Duodenal mucosa (tissue), 2 donors: ENCODE data around the gene UTP25.

Experiments used
- H3K27ac ChIP-seq: one replicate; pipeline ENCODE4 v1.7.0; 2013; ENCODE audit warnings: low read depth, low read length
- H3K27me3 ChIP-seq, 2 donors: one replicate each; pipeline ENCODE4 v1.7.0; 2013; ENCODE audit warnings: low read length in 2 of 2, control low read depth in 1 of 2; ENCODE audit not compliant: insufficient read depth in 2 of 2, control insufficient read depth in 1 of 2
- H3K36me3 ChIP-seq, 2 donors: one replicate each; pipeline ENCODE4 v1.7.0; 2013; ENCODE audit warnings: low read length in 2 of 2, control low read depth in 1 of 2; ENCODE audit not compliant: insufficient read depth in 2 of 2, control insufficient read depth in 1 of 2
- H3K4me1 ChIP-seq, 2 donors: one replicate each; pipeline ENCODE4 v1.7.0; 2013; ENCODE audit warnings: low read length in 2 of 2, control low read depth in 1 of 2; ENCODE audit not compliant: insufficient read depth in 2 of 2, control insufficient read depth in 1 of 2
- H3K4me3 ChIP-seq, 2 donors: one replicate each; pipeline ENCODE4 v1.7.0; 2013; ENCODE audit warnings: low read length in 2 of 2, low read depth in 1 of 2
- H3K9ac ChIP-seq, 2 donors: one replicate each; pipeline ENCODE4 v1.7.0; 2013; ENCODE audit warnings: low read length in 2 of 2, low read depth in 1 of 2
- H3K9me3 ChIP-seq, 2 donors: one replicate each; pipeline ENCODE4 v1.7.0; 2013; ENCODE audit warnings: low read length in 2 of 2, control low read depth in 1 of 2; ENCODE audit not compliant: control insufficient read depth in 1 of 2

Gene UTP25

GRCh38 chr1:209838537-209838936 is 10.8 kb downstream of the UTP25 start:
- H3K9me3 ChIP-seq, result no peaks in the 10 kb centered on the region
- no peak overlapping the region for H3K9ac ChIP-seq
- peaks cover 48 to 98% of the 10 kb centered on the region in 2 donors for H3K36me3 ChIP-seq
- H3K4me3 ChIP-seq, result no peak overlapping the region
- no peak overlapping the region for H3K27ac ChIP-seq
- no peaks in the 10 kb centered on the region for H3K4me1 ChIP-seq
- H3K27me3 ChIP-seq, result no peaks in the 10 kb centered on the region

- Histone ChIP-seq H3K27ac (no peak overlapping the region), H3K4me1 (no peaks in the 10 kb centered on the region), H3K9me3 (no peaks in the 10 kb centered on the region), H3K36me3 (peaks cover 39 to 96% of the 10 kb centered on the region in 2 donors), H3K9ac (no peak overlapping the region), H3K27me3 (no peaks in the 10 kb centered on the region), H3K4me3 (no peak overlapping the region)
Measured at GRCh38 chr1:209839875-209840546, 12.2 kb downstream of the UTP25 start.

GRCh38 chr1:209840611-209841010 is 12.8 kb downstream of the UTP25 start:
- H3K27ac ChIP-seq, result no peak overlapping the region

GRCh38 chr1:209844695-209845407 is 17.1 kb downstream of the UTP25 start:
- H3K9ac ChIP-seq, result no peak overlapping the region
- no peaks in the 10 kb centered on the region for H3K27me3 ChIP-seq
- no peak overlapping the region for H3K27ac ChIP-seq
- H3K36me3 ChIP-seq, result peaks cover 19 to 83% of the 10 kb centered on the region in 2 donors
- no peaks in the 10 kb centered on the region for H3K4me1 ChIP-seq
- H3K9me3 ChIP-seq, result no peaks in the 10 kb centered on the region
- H3K4me3 ChIP-seq, result no peak overlapping the region

More at GRCh38 chr1:209840611-209841010, 12.8 kb downstream of the UTP25 start:
- H3K4me1 ChIP-seq, result no peaks in the 10 kb centered on the region
- H3K9ac ChIP-seq, result no peak overlapping the region
- peaks cover 35 to 94% of the 10 kb centered on the region in 2 donors for H3K36me3 ChIP-seq
- H3K27me3 ChIP-seq, result no peaks in the 10 kb centered on the region
- no peaks in the 10 kb centered on the region for H3K9me3 ChIP-seq
- H3K4me3 ChIP-seq, result no peak overlapping the region

- Histone ChIP-seq H3K27me3 (no peaks in the 10 kb centered on the region), H3K9ac (no peak overlapping the region), H3K4me3 (no peak overlapping the region), H3K27ac (no peak overlapping the region), H3K4me1 (no peaks in the 10 kb centered on the region), H3K9me3 (no peaks in the 10 kb centered on the region), H3K36me3 (peaks cover 19 to 83% of the 10 kb centered on the region in 2 donors)
Measured at GRCh38 chr1:209845408-209845725, 17.6 kb downstream of the UTP25 start.

GRCh38 chr1:209849388-209849787 is 21.6 kb downstream of the UTP25 start:
- Histone ChIP-seq H3K27me3 (no peaks in the 10 kb centered on the region), H3K27ac (no peak overlapping the region), H3K4me3 (no peak overlapping the region), H3K36me3 (peaks cover 26 to 78% of the 10 kb centered on the region in 2 donors), H3K9me3 (no peaks in the 10 kb centered on the region), H3K4me1 (no peaks in the 10 kb centered on the region), H3K9ac (no peak overlapping the region)

- no peaks in the 10 kb centered on the region for H3K4me1 ChIP-seq
- H3K27ac ChIP-seq, result no peak overlapping the region
- H3K27me3 ChIP-seq, result no peaks in the 10 kb centered on the region
- no peaks in the 10 kb centered on the region for H3K9me3 ChIP-seq
- peaks cover 26 to 73% of the 10 kb centered on the region in 2 donors for H3K36me3 ChIP-seq
- H3K9ac ChIP-seq, result no peak overlapping the region
- H3K4me3 ChIP-seq, result no peak overlapping the region
Measured at GRCh38 chr1:209850342-209850979, 22.7 kb downstream of the UTP25 start.

- Histone ChIP-seq H3K9ac (no peak overlapping the region), H3K4me3 (no peak overlapping the region)
Measured at GRCh38 chr1:209853676-209854075, 25.9 kb downstream of the UTP25 start.

GRCh38 chr1:209854196-209854595 is 26.4 kb downstream of the UTP25 start:
- Histone ChIP-seq H3K9ac (no peak overlapping the region), H3K4me3 (no peak overlapping the region), H3K9me3 (no peaks in the 10 kb centered on the region), H3K27me3 (no peaks in the 10 kb centered on the region), H3K36me3 (peaks cover 18 to 50% of the 10 kb centered on the region in 2 donors), H3K4me1 (no peaks in the 10 kb centered on the region), H3K27ac (no peak overlapping the region)

More at GRCh38 chr1:209853676-209854075, 25.9 kb downstream of the UTP25 start:
- Histone ChIP-seq H3K36me3 (peaks cover 20 to 55% of the 10 kb centered on the region in 2 donors), H3K27me3 (no peaks in the 10 kb centered on the region), H3K9me3 (no peaks in the 10 kb centered on the region), H3K27ac (no peak overlapping the region), H3K4me1 (no peaks in the 10 kb centered on the region)

GRCh38 chr1:209855006-209855405 is 27.2 kb downstream of the UTP25 start:
- Histone ChIP-seq H3K36me3 (peaks cover 18 to 42% of the 10 kb centered on the region in 2 donors), H3K9ac (no peak overlapping the region), H3K4me1 (no peaks in the 10 kb centered on the region), H3K27ac (no peak overlapping the region), H3K4me3 (no peak overlapping the region), H3K27me3 (no peaks in the 10 kb centered on the region), H3K9me3 (no peaks in the 10 kb centered on the region)
